Measurements from ENCODE around the gene MFAP4.

Gene MFAP4

GRCh38 chr17:19333736-19334290 lies 53.2 kb downstream of the MFAP4 start:
- no peak for DNase-seq (ENCODE audit: low read depth)
